ENCODE measurements around the gene SLC6A3.

SLC6A3 gene

DNA sequence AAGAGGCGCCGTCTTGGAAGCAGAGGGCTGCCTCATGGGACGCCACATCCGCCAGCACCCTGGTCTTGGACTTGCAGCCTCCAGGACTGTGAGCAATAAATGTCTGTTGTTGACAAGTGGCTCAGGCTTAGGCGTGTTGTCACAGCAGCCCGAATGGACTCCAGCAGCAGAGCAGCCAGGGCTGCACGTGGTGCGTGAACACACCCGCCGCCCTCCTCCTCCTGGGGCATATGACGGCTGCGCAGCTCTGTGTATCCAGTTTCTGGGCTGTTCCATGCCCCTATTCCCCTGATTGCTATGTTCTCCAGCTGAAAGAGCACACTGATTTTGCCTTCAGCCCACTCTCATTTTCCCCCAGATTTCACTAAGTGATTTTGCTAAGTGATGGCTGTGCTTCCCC lies 64.3 kb downstream of the SLC6A3 start:
- no peaks in the 10 kb centered on the region for H3K27me3 ChIP-seq (ENCODE audit: insufficient read depth, low read length, poor library complexity, severe bottlenecking)

GRCh38 chr5:1380011-1380817 lies 65.0 kb downstream of the SLC6A3 start:
- H3K27me3 ChIP-seq (ENCODE audit: insufficient read depth, low read length, poor library complexity, severe bottlenecking): no peaks in the 10 kb centered on the region
- no peaks in the 10 kb centered on the region for H4K20me1 ChIP-seq (ENCODE audit: insufficient read depth, low read length, poor library complexity, severe bottlenecking)
- H3F3A ChIP-seq (ENCODE audit: low read depth): no peaks in the 10 kb centered on the region
- TF ChIP-seq EZH2phosphoT487 (IDR thresholded peaks at IDR 0.05; ENCODE audit: borderline replicate concordance): no peak
- TF ChIP-seq CTCF (conservative IDR thresholded peaks at IDR 0.05; ENCODE audit: low read length): peak; percentile 29; the same call in 1 of the 2 replicates
- H3K4me2 ChIP-seq (ENCODE audit: low read depth, low read length, poor library complexity, severe bottlenecking): no peak overlapping the region
- no peaks in the 10 kb centered on the region for H3K36me3 ChIP-seq (ENCODE audit: insufficient read depth, low read length)
- H3K4me3 ChIP-seq (ENCODE audit: low read length, poor library complexity, severe bottlenecking): no peak overlapping the region
- H3K9ac ChIP-seq (ENCODE audit: low read depth, low read length, poor library complexity, severe bottlenecking): no peak overlapping the region
- H3K4me1 ChIP-seq (ENCODE audit: insufficient read depth, low read length, poor library complexity, severe bottlenecking): peaks cover 2% of the 10 kb centered on the region
- H3K9me2 ChIP-seq (replicated peaks; ENCODE audit: low read depth, low read length): no peaks in the 10 kb centered on the region
- H3K79me2 ChIP-seq (ENCODE audit: insufficient read depth, low read length): no peaks in the 10 kb centered on the region
- H3K9me3 ChIP-seq (ENCODE audit: insufficient read depth, low read depth, low read length): no peaks in the 10 kb centered on the region
- no peak overlapping the region for H2AFZ ChIP-seq (ENCODE audit: low read length)

More for the DNA sequence above, 64.3 kb downstream of the SLC6A3 start:
- Histone ChIP-seq H4K20me1 (ENCODE audit: insufficient read depth, low read length, poor library complexity, severe bottlenecking) (no peaks in the 10 kb centered on the region), H3K9ac (ENCODE audit: low read depth, low read length, poor library complexity, severe bottlenecking) (no peak overlapping the region), H2AFZ (ENCODE audit: low read length) (no peak overlapping the region), H3K36me3 (ENCODE audit: insufficient read depth, low read length) (no peaks in the 10 kb centered on the region), H3K9me3 (ENCODE audit: insufficient read depth, low read depth, low read length) (no peaks in the 10 kb centered on the region), H3K9me2 (replicated peaks; ENCODE audit: low read depth, low read length) (no peaks in the 10 kb centered on the region), H3K4me2 (ENCODE audit: low read depth, low read length, poor library complexity, severe bottlenecking) (no peak overlapping the region), H3K4me1 (ENCODE audit: insufficient read depth, low read length, poor library complexity, severe bottlenecking) (peaks cover 7% of the 10 kb centered on the region), H3K79me2 (ENCODE audit: insufficient read depth, low read length) (no peaks in the 10 kb centered on the region), H3K4me3 (ENCODE audit: low read length, poor library complexity, severe bottlenecking) (no peak overlapping the region), H3F3A (ENCODE audit: low read depth) (no peaks in the 10 kb centered on the region)
- TF ChIP-seq CTCF (conservative IDR thresholded peaks at IDR 0.05; ENCODE audit: low read length) (no peak), EZH2phosphoT487 (IDR thresholded peaks at IDR 0.05; ENCODE audit: borderline replicate concordance) (no peak)

GRCh38 chr5:1378866-1379659 lies 66.2 kb downstream of the SLC6A3 start:
- no peaks in the 10 kb centered on the region for H3K79me2 ChIP-seq (ENCODE audit: insufficient read depth, low read length)
- H3K9me3 ChIP-seq (ENCODE audit: insufficient read depth, low read depth, low read length): no peaks in the 10 kb centered on the region
- H3K4me2 ChIP-seq (ENCODE audit: low read depth, low read length, poor library complexity, severe bottlenecking): no peak overlapping the region
- no peaks in the 10 kb centered on the region for H3K27me3 ChIP-seq (ENCODE audit: insufficient read depth, low read length, poor library complexity, severe bottlenecking)
- no peaks in the 10 kb centered on the region for H3K36me3 ChIP-seq (ENCODE audit: insufficient read depth, low read length)
- H3K9ac ChIP-seq (ENCODE audit: low read depth, low read length, poor library complexity, severe bottlenecking): no peak overlapping the region
- no peak overlapping the region for H3K4me3 ChIP-seq (ENCODE audit: low read length, poor library complexity, severe bottlenecking)
- no peaks in the 10 kb centered on the region for H3K4me1 ChIP-seq (ENCODE audit: insufficient read depth, low read length, poor library complexity, severe bottlenecking)
- TF ChIP-seq EZH2phosphoT487 (IDR thresholded peaks at IDR 0.05; ENCODE audit: borderline replicate concordance) (no peak), CTCF (conservative IDR thresholded peaks at IDR 0.05; ENCODE audit: low read length) (no peak)
- no peak overlapping the region for H2AFZ ChIP-seq (ENCODE audit: low read length)
- H3F3A ChIP-seq (ENCODE audit: low read depth): no peaks in the 10 kb centered on the region
- H4K20me1 ChIP-seq (ENCODE audit: insufficient read depth, low read length, poor library complexity, severe bottlenecking): no peaks in the 10 kb centered on the region
- no peaks in the 10 kb centered on the region for H3K9me2 ChIP-seq (replicated peaks; ENCODE audit: low read depth, low read length)
